Body of pancreas (tissue), 4 donors: ENCODE measurements around the gene RSKR. TPM values are rescaled to one million over a fixed set of nuclear protein-coding genes. Genes with fewer than 3 reads are reported as not detected.

Source experiments
- ATAC-seq: fragments of 150-250 bp; one replicate; pipeline ENCODE4 v1.9.1; 2016
- DNase-seq, 4 donors: peaks; one replicate each; pipeline ENCODE4 v3.0.0-alpha.2; 2019
- H3K27ac ChIP-seq, 4 donors: fragments of 200-600 bp; sonication (generic); 1 replicate in 3 of 4; 2 replicates in 1 of 4; pipeline versions ENCODE4 v1.5.1 to v1.6.1; 2016 to 2019; ENCODE audit warnings: mild to moderate bottlenecking in 1 of 4, mixed read lengths in 1 of 4, moderate library complexity in 1 of 4
- H3K27me3 ChIP-seq, 2 donors: fragments of 200-600 bp; sonication (generic); one replicate each; pipeline ENCODE4 v1.6.0; 2016; ENCODE audit warnings: mild to moderate bottlenecking in 1 of 2
- H3K36me3 ChIP-seq, 2 donors: fragments of 200-600 bp; sonication (generic); replicated peaks in 1 of 2; 2 replicates each; pipeline ENCODE4 v1.5.1; 2016; ENCODE audit warnings: low read depth in 2 of 2; ENCODE audit not compliant: insufficient read depth in 1 of 2
- H3K4me1 ChIP-seq: fragments of 200-600 bp; sonication (generic); one replicate; pipeline ENCODE4 v1.6.0; 2016
- H3K4me3 ChIP-seq, 2 donors: fragments of 200-600 bp; sonication (generic); 1 replicate in 1 of 2; 2 replicates in 1 of 2; pipeline ENCODE4 v1.5.1; 2016 to 2019
- H3K9me3 ChIP-seq, 3 donors: fragments of 200-600 bp; sonication (generic); 1 replicate in 2 of 3; 2 replicates in 1 of 3; pipeline ENCODE4 v1.5.1; 2016
- CTCF ChIP-seq, 7 experiments: fragments of 450-650 bp in 4 of 7; fragments of 200-600 bp in 3 of 7; sonication (generic) in 3 of 7; IDR thresholded peaks; one replicate each; pipeline ENCODE4 v1.5.1; 2016 to 2019; ENCODE audit warnings: antibody characterized with exemption in 7 of 7
- POLR2A ChIP-seq, 3 donors: fragments of 450-650 bp; IDR thresholded peaks; one replicate each; pipeline ENCODE4 v1.6.1; 2016; ENCODE audit warnings: antibody characterized with exemption in 3 of 3, mild to moderate bottlenecking in 2 of 3
- WGBS, 2 donors: methylation state at CpG; one replicate each; pipeline ENCODE4 v1.1.5; 2017; 5-methylcytosine and 5-hydroxymethylcytosine counted together
- intact Hi-C: fragments of 100-400 bp; cut with DNase I; formaldehyde crosslinking; loops from one replicate; pipeline ENCODE4 v1.15.1; 2023
- total RNA-seq, 2 donors: library from RNA; depleted of rRNA; stranded (reverse); fragments of >200 nt; gene quantifications; one replicate each; pipeline ENCODE4 v1.1.0, GENCODE V29; 2016

The RSKR gene
- total RNA-seq, 2 donors from 2014 or later: 2.6 to 14.8 TPM

- ATAC-seq (no peak), DNase-seq (no peak)
- Histone ChIP-seq H3K9me3 (no peaks in the 10 kb centered on the region), H3K4me1 (peaks cover 5% of the 10 kb centered on the region), H3K27me3 (no peaks in the 10 kb centered on the region), H3K27ac (no peak overlapping the region), H3K4me3 (no peak overlapping the region), H3K36me3 (peaks cover 40 to 50% of the 10 kb centered on the region in 2 donors)
- intact Hi-C loops: no loop called here
- TF ChIP-seq CTCF (IDR thresholded peaks at IDR 0.05) (no peak), POLR2A (IDR thresholded peaks at IDR 0.05) (no peak)
- 59 to 78% methylated on average over 3 of the region's 3 CpGs for WGBS, 2 donors
Observed at GRCh38 chr17:28622186-28622585, 8.2 kb upstream of the RSKR start.

GRCh38 chr17:28620010-28620409 lies 6.0 kb upstream of the RSKR start:
- DNase-seq (no peak), ATAC-seq (no peak)
- Histone ChIP-seq H3K27me3 (no peaks in the 10 kb centered on the region), H3K4me3 (no peak overlapping the region), H3K9me3 (no peaks in the 10 kb centered on the region), H3K36me3 (peaks cover 45 to 66% of the 10 kb centered on the region in 2 donors), H3K27ac (no peak overlapping the region), H3K4me1 (peaks cover 5% of the 10 kb centered on the region)
- intact Hi-C loops: no loop called here
- 77 to 82% methylated on average over 2 of the region's 2 CpGs for WGBS, 2 donors
- TF ChIP-seq CTCF (IDR thresholded peaks at IDR 0.05): no peak

GRCh38 chr17:28618464-28618863 lies 4.5 kb upstream of the RSKR start:
- peaks cover 42 to 64% of the 10 kb centered on the region in 2 donors for H3K36me3 ChIP-seq
- WGBS, 2 donors: 80 to 82% methylated on average over 3 of the region's 3 CpGs

GRCh38 chr17:28616281-28616680 lies 2.3 kb upstream of the RSKR start:
- TF ChIP-seq POLR2A (IDR thresholded peaks at IDR 0.05): no peak
- no peak for TF ChIP-seq CTCF (IDR thresholded peaks at IDR 0.05)
- Histone ChIP-seq H3K36me3 (peaks cover 23 to 54% of the 10 kb centered on the region in 2 donors), H3K27me3 (no peaks in the 10 kb centered on the region), H3K9me3 (no peaks in the 10 kb centered on the region), H3K4me3 (no peak overlapping the region), H3K27ac (no peak overlapping the region), H3K4me1 (no peaks in the 10 kb centered on the region)
- ATAC-seq (no peak), DNase-seq (no peak)
- 80 to 84% methylated on average over 7 of the region's 7 CpGs for WGBS, 2 donors
- intact Hi-C loops: no loop called here

More at GRCh38 chr17:28618464-28618863, 4.5 kb upstream of the RSKR start:
- no peak for ATAC-seq
- Histone ChIP-seq H3K9me3 (no peaks in the 10 kb centered on the region), H3K27me3 (no peaks in the 10 kb centered on the region), H3K4me3 (no peak overlapping the region), H3K27ac (no peak overlapping the region), H3K4me1 (no peaks in the 10 kb centered on the region)
- TF ChIP-seq CTCF (IDR thresholded peaks at IDR 0.05) (no peak), POLR2A (IDR thresholded peaks at IDR 0.05) (no peak)
- no peak for DNase-seq
- intact Hi-C loops: no loop called here

- intact Hi-C loops: no loop called here
- 80 to 85% methylated on average over 4 of the region's 4 CpGs for WGBS, 2 donors
- Histone ChIP-seq H3K4me1 (no peaks in the 10 kb centered on the region), H3K36me3 (peaks cover 17 to 45% of the 10 kb centered on the region in 2 donors), H3K9me3 (no peaks in the 10 kb centered on the region), H3K27me3 (no peaks in the 10 kb centered on the region), H3K27ac (no peak overlapping the region), H3K4me3 (no peak overlapping the region)
- TF ChIP-seq CTCF (IDR thresholded peaks at IDR 0.05) (no peak), POLR2A (IDR thresholded peaks at IDR 0.05) (no peak)
- ATAC-seq: no peak
- no peak for DNase-seq
Observed at GRCh38 chr17:28615260-28615940, 1.4 kb upstream of the RSKR start.
